Activated CD4-positive, CD25-positive, alpha-beta regulatory T cell treated with anti-CD3 and anti-CD28 coated beads, Interleukin-2, amount 50 U/mL, for 72 hours (primary cell): ENCODE results near the gene PAK3.

Experiments
- DNase-seq: peaks from one replicate; pipeline ENCODE4 v3.0.0; 2021

PAK3 gene

GRCh38 chrX:111265486-111265885, 169.5 kb downstream of the PAK3 start:
- DNase-seq = no peak

GRCh38 chrX:111268506-111268905, 172.5 kb downstream of the PAK3 start:
- no peak for DNase-seq

GRCh38 chrX:111270339-111270738, 174.3 kb downstream of the PAK3 start, which contains the start of gene CAPN6:
CAPN6 (minus strand) TSS chrX:111270483; CDS start chrX:111263936, 6,547 bp downstream.
- no peak for DNase-seq
